Cerebellar cortex (tissue), 1 donor: ENCODE results near the gene SNRPA.
"Not testable (repeated sequence)": the region's sequence is repeated elsewhere in the genome, so short reads cannot be mapped to it uniquely, and the experiment has no call there.

Experiments
- DNase-seq: peaks from one replicate; pipeline ENCODE4 v3.0.0-alpha.2; 2015; ENCODE audit warnings: low spot score

SNRPA gene

GRCh38 chr19:40745402-40745780 lies 5.6 kb upstream of the SNRPA start:
- no peak for DNase-seq

GRCh38 chr19:40747536-40747935 lies 3.5 kb upstream of the SNRPA start:
- DNase-seq: no peak

GRCh38 chr19:40750058-40750873 lies 737 bp upstream of the SNRPA start, which contains the start of gene ACTMAP:
ACTMAP (minus strand) TSS chr19:40750477; CDS start chr19:40749803, 674 bp downstream.
- peak; percentile 100 for DNase-seq

GRCh38 chr19:40752257-40752781 lies 1.3 kb downstream of the SNRPA start:
- no peak for DNase-seq

GRCh38 chr19:40754611-40755247 lies 3.7 kb downstream of the SNRPA start:
- DNase-seq: no peak

GRCh38 chr19:40755248-40755624 lies 4.2 kb downstream of the SNRPA start:
- no peak for DNase-seq

- DNase-seq: no peak
These were observed 4.8 kb downstream of the SNRPA start for GRCh38 chr19:40755791-40756190.

- no peak for DNase-seq
These were observed 5.6 kb downstream of the SNRPA start for GRCh38 chr19:40756502-40757110.

GRCh38 chr19:40758491-40758890 lies 7.5 kb downstream of the SNRPA start:
- no peak for DNase-seq

- DNase-seq: no peak
These were observed 8.3 kb downstream of the SNRPA start for GRCh38 chr19:40759352-40759751.

- no peak for DNase-seq
These were observed 11.9 kb downstream of the SNRPA start for GRCh38 chr19:40762754-40763470.

GRCh38 chr19:40763526-40763925 lies 12.5 kb downstream of the SNRPA start:
- DNase-seq: no peak

GRCh38 chr19:40763963-40764362 lies 13.0 kb downstream of the SNRPA start:
- no peak for DNase-seq

- not testable (repeated sequence) for DNase-seq
These were observed 15.4 kb downstream of the SNRPA start for GRCh38 chr19:40766385-40766784.

- no peak for DNase-seq
These were observed 17.9 kb downstream of the SNRPA start for GRCh38 chr19:40768869-40769268.

- peak; percentile 27 for DNase-seq
These were observed 20.3 kb downstream of the SNRPA start for GRCh38 chr19:40771101-40771862.

- DNase-seq: no peak
These were observed 24.1 kb downstream of the SNRPA start, which contains the start of gene MIA for GRCh38 chr19:40774916-40775631. MIA (plus strand) TSS chr19:40775521; CDS start chr19:40775543, 22 bp downstream.

GRCh38 chr19:40775632-40776022 lies 24.6 kb downstream of the SNRPA start:
- no peak for DNase-seq

GRCh38 chr19:40776364-40776763 lies 25.4 kb downstream of the SNRPA start:
- no peak for DNase-seq

- peak; percentile 99 for DNase-seq
These were observed 26.1 kb downstream of the SNRPA start for GRCh38 chr19:40776932-40777644.
